Stomach (tissue), 9 donors: Measurements from ENCODE around the gene POU3F2. TPM values are rescaled to one million over a fixed set of nuclear protein-coding genes. Genes with fewer than 3 reads are reported as not detected.

Source experiments
- DNase-seq, 2 donors: peaks; one replicate each; pipeline versions ENCODE4 v3.0.0 to v3.0.0-alpha.2; 2013 to 2019
- H3K27ac ChIP-seq, 5 donors: fragments of 200-600 bp in 4 of 5; sonication (generic) in 4 of 5; one replicate each; pipeline ENCODE4 v1.5.1; 2013 to 2019; ENCODE audit warnings: mild to moderate bottlenecking in 1 of 5, moderate library complexity in 1 of 5
- H3K27me3 ChIP-seq, 3 donors: fragments of 200-600 bp; sonication (generic); one replicate each; pipeline ENCODE4 v1.5.1; 2017 to 2019; ENCODE audit warnings: mixed run types in 1 of 3
- H3K36me3 ChIP-seq, 4 donors: fragments of 200-600 bp; sonication (generic); 1 replicate in 3 of 4; 2 replicates in 1 of 4; pipeline ENCODE4 v1.5.1; 2016 to 2019
- H3K4me1 ChIP-seq, 4 donors: fragments of 200-600 bp; sonication (generic); one replicate each; pipeline ENCODE4 v1.5.1; 2016 to 2019
- H3K4me3 ChIP-seq, 4 donors: fragments of 200-600 bp; sonication (generic) in 3 of 4; one replicate each; pipeline ENCODE4 v1.5.1; 2016 to 2019; ENCODE audit warnings: mild to moderate bottlenecking in 1 of 4
- H3K9me3 ChIP-seq, 4 donors: fragments of 200-600 bp; sonication (generic); one replicate each; pipeline ENCODE4 v1.5.1; 2016 to 2019
- EP300 ChIP-seq: sonication (generic); formaldehyde crosslinking; IDR thresholded peaks from one replicate; pipeline ENCODE4 v1.6.1; 2017; ENCODE audit warnings: antibody characterized with exemption
- POLR2A ChIP-seq, 4 donors: fragments of 450-650 bp; IDR thresholded peaks; one replicate each; pipeline ENCODE4 v1.6.1; 2016; ENCODE audit warnings: antibody characterized with exemption in 4 of 4, control low read depth in 2 of 4, mild to moderate bottlenecking in 1 of 4, moderate library complexity in 1 of 4
- POLR2AphosphoS5 ChIP-seq, 3 donors: sonication (generic); formaldehyde crosslinking; IDR thresholded peaks; one replicate each; pipeline ENCODE4 v1.6.1; 2016; ENCODE audit warnings: antibody characterized with exemption in 3 of 3
- WGBS, 5 donors: extraction: QIAGEN DNeasy Blood & Tissue Kit in 3 of 5; methylation state at CpG; one replicate each; pipeline versions ENCODE4 v1.1.5 to v1.1.7; 2013 to 2018; 5-methylcytosine and 5-hydroxymethylcytosine counted together
- intact Hi-C: fragments of 100-400 bp; cut with DNase I; formaldehyde crosslinking; loops from one replicate; pipeline ENCODE4 v1.15.1; 2023; ENCODE audit warnings: low total_unique reads
- polyA plus RNA-seq, 3 donors: library from polyadenylated mRNA; stranded (reverse); fragments of 200-250 nt; gene quantifications; one replicate each; pipeline ENCODE4 v1.2.3, GENCODE V29; 2013
- total RNA-seq, 5 donors: library from RNA; depleted of rRNA; stranded (reverse); fragments of >200 nt; gene quantifications; one replicate each; pipeline versions ENCODE4 v1.1.0 to v1.2.3, GENCODE V29; 2014 to 2016
- TF ChIP-seq, protein P1 (sequence below), 7 experiments: fragments of 450-650 bp in 4 of 7; fragments of 200-600 bp in 3 of 7; sonication (generic) in 3 of 7; IDR thresholded peaks; one replicate each; pipeline ENCODE4 v1.5.1; 2016 to 2019; ENCODE audit warnings: antibody characterized with exemption in 7 of 7, control low read depth in 2 of 7, mild to moderate bottlenecking in 1 of 7
- donor health status: healthy with polysubstance abuse.
- donor health status: Bipolar disorder and iron deficiency.
- donor health status: healthy.

Gene POU3F2
- total and polyA plus RNA-seq, 8 donors, result under 0.01 TPM; not detected in 7

DNA sequence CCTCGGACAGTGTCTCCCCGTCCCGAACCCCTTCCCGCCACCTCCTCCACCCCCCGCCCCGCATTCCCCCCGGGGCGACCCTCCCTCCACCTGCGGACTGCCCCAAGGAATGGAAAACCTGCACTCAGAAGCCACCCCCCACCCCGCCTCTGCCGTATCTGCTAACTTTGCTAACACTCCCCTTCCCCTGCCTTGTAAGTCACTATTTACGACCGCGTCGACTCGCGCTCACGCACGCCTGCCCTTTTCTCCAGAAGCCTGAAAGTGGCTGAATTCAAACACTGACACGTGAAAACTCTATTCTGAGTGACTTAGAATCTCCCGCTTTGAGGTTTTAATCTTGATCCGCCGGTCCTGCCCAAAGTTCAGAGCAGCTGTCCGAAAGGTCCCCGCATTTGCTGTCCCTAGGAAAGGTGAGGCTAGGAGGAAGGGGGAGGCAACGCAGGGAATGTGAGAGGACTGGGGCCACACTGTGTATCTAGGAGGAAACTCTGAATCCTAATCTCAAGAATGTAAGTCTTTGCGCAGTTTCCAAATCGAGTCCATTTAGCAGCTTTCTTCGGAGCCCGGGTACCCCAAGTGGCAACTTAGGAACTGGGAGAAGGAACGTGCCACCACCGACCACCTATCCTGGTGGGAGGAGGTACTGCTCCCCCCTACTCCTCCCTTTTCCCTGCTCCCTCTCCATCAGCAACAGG lies 9.3 kb upstream of the POU3F2 start:
- no peak for TF ChIP-seq POLR2AphosphoS5 (IDR thresholded peaks at IDR 0.05)
- no peak for TF ChIP-seq EP300
- TF ChIP-seq, protein P1, sequence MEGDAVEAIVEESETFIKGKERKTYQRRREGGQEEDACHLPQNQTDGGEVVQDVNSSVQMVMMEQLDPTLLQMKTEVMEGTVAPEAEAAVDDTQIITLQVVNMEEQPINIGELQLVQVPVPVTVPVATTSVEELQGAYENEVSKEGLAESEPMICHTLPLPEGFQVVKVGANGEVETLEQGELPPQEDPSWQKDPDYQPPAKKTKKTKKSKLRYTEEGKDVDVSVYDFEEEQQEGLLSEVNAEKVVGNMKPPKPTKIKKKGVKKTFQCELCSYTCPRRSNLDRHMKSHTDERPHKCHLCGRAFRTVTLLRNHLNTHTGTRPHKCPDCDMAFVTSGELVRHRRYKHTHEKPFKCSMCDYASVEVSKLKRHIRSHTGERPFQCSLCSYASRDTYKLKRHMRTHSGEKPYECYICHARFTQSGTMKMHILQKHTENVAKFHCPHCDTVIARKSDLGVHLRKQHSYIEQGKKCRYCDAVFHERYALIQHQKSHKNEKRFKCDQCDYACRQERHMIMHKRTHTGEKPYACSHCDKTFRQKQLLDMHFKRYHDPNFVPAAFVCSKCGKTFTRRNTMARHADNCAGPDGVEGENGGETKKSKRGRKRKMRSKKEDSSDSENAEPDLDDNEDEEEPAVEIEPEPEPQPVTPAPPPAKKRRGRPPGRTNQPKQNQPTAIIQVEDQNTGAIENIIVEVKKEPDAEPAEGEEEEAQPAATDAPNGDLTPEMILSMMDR (IDR thresholded peaks at IDR 0.05), result no peak
- TF ChIP-seq POLR2A (IDR thresholded peaks at IDR 0.05), result no peak

DNA sequence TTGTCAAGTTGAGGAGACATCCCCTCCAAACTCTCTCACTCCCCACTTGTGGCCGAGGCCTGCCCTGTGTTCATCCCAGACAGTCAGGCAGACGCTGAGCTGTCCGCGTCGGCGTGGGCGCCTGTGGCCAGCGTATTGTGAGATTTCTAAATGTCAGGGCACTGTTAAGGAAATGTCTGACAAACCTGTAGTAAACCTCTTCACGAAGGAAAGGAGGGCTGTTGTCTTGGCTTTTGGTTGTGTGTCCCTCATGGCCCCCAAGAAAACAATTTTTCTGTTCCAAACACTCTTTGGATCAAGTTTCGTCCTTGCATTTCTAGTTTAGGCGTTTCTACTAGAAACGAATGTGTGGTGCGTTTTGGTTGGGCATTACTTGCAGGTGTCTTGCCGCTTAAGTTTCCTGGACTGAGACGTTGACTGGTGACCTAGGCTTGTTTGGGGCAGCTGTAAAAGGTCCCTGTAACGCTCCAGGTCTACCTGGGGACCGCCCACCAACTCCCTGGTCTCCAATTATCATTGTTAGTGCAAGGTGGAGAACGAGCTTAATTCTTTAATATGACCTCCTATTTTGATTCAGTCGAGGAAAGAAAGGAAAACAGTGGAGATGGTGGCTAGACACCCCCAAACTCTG lies 8.7 kb upstream of the POU3F2 start:
- H3K36me3 ChIP-seq, result no peaks in the 10 kb centered on the region
- no peak overlapping the region for H3K4me3 ChIP-seq
- peaks cover 19 to 39% (median 24%) of the 10 kb centered on the region in 4 donors for H3K4me1 ChIP-seq
- DNase-seq, result no peak
- 3 to 11% (median 6%) methylated on average over 19 of the region's 19 CpGs for WGBS, 5 donors
- no peak overlapping the region for H3K27ac ChIP-seq
- H3K27me3 ChIP-seq, result peaks cover 32 to 100% (median 91%) of the 10 kb centered on the region in 3 donors
- no peaks in the 10 kb centered on the region for H3K9me3 ChIP-seq
- intact Hi-C loops, result no loop called here
- TF ChIP-seq EP300, result no peak
- TF ChIP-seq POLR2AphosphoS5 (IDR thresholded peaks at IDR 0.05), result no peak
- TF ChIP-seq POLR2A (IDR thresholded peaks at IDR 0.05), result no peak
- TF ChIP-seq, protein P1 (IDR thresholded peaks at IDR 0.05), result no peak

More for the DNA sequence above, 9.3 kb upstream of the POU3F2 start:
- Histone ChIP-seq H3K27ac (no peak overlapping the region), H3K4me1 (peaks cover 19 to 39% (median 24%) of the 10 kb centered on the region in 4 donors), H3K4me3 (peak overlapping the region in 1 of 4 donors; percentile 11), H3K36me3 (no peaks in the 10 kb centered on the region), H3K9me3 (no peaks in the 10 kb centered on the region), H3K27me3 (peaks cover 32 to 97% (median 84%) of the 10 kb centered on the region in 3 donors)
- 4 to 6% (median 5%) methylated on average over 25 to 32 of the region's 32 CpGs for WGBS, 5 donors
- DNase-seq, result no peak
- intact Hi-C loops, result no loop called here

DNA sequence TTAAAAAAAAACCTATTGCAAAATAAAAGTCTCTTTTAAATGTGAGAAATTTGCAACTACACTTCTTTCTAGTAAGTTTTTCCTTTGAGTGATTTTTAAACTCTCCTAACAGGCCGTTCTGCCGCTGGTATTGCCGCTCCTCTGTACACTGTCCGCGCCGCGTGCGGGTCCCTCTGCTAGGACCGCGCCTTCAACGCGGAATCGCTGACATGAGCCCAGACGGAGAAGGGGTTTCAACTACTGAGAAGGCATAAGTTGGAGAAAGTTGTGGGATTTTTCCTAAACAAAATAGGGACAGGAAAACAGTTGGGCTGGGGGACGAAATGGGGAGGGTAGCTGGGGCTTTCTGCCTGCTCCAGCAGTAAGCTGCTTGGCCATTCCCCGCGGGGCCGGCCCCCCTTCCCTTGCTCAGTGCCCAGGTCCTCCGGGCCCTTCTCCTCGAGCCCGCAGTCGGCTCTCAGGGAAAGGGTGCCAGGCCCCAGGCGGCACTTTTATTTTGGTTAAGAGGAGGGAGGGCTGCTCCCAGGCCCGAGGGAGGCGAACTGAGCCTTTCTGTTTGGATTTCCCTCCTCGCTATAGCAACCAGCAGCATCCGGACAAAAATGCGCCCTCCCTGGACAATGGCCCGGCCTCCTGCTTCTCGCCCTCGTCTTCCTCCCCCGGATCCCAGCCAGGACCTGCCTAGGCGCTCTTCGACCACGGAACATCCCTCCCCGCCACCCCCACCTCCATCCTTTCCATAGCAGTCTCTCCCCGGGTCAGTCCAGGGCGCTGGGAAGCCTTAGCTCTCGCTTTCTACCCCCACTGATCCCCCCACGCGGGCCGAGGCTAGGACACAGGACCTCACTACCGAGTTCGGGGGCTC lies 6.8 kb upstream of the POU3F2 start:
- H3K36me3 ChIP-seq, result no peaks in the 10 kb centered on the region
- no peak for DNase-seq
- no peak overlapping the region for H3K27ac ChIP-seq
- H3K27me3 ChIP-seq, result peaks cover 49 to 100% (median 97%) of the 10 kb centered on the region in 3 donors
- H3K9me3 ChIP-seq, result no peaks in the 10 kb centered on the region
- H3K4me1 ChIP-seq, result peaks cover 35 to 56% (median 42%) of the 10 kb centered on the region in 4 donors
- 5 to 10% (median 6%) methylated on average over 36 to 44 of the region's 44 CpGs for WGBS, 5 donors
- TF ChIP-seq POLR2A (IDR thresholded peaks at IDR 0.05) (no peak), EP300 (no peak), POLR2AphosphoS5 (IDR thresholded peaks at IDR 0.05) (no peak)
- TF ChIP-seq, protein P1 (IDR thresholded peaks at IDR 0.05), result no peak
- intact Hi-C loops, result no loop called here
- H3K4me3 ChIP-seq, result peak overlapping the region in 1 of 4 donors; percentile 11

DNA sequence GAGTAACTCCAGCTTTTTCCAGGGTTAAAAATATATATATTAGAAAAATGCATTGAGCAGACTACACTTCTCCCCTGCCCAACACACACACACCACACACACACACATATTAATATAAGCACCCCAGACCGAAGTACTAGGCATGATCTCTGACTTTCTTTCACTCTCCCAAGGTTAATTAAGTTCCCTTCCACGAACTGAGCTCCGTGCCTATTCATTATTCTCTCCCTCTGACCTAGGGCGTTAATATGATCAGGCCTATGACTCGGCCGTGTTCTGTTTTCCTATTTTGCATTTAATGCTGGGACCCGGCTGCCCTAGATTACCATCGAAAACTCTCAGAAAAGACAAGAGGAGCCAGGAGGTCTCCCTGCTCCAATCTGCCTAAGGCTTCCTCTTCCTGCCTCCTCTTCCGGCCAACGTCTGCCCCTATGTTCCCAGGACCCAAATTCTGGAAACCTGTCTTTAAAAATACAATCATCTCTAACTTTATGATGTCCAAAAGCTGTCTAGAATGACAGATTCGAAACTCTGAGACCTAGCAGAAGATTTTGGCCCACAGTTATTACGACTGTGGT lies 6.1 kb upstream of the POU3F2 start:
- Histone ChIP-seq H3K36me3 (no peaks in the 10 kb centered on the region), H3K4me1 (peaks cover 42 to 64% (median 49%) of the 10 kb centered on the region in 4 donors), H3K27ac (no peak overlapping the region), H3K4me3 (no peak overlapping the region), H3K27me3 (peaks cover 54 to 100% (median 100%) of the 10 kb centered on the region in 3 donors), H3K9me3 (no peaks in the 10 kb centered on the region)
- WGBS, 5 donors, result 7 to 9% (median 8%) methylated on average over 12 of the region's 12 CpGs
- TF ChIP-seq EP300 (no peak), POLR2AphosphoS5 (IDR thresholded peaks at IDR 0.05) (no peak), POLR2A (IDR thresholded peaks at IDR 0.05) (no peak)
- TF ChIP-seq, protein P1 (IDR thresholded peaks at IDR 0.05), result no peak
- no peak for DNase-seq
- intact Hi-C loops, result no loop called here
